H9 (cell line): Measurements from ENCODE around the gene QDPR. TPM values are rescaled to one million over a fixed set of nuclear protein-coding genes. Genes with fewer than 3 reads are reported as not detected.

ENCODE experiments used
- DNase-seq: peaks from one replicate; pipeline ENCODE4 v3.0.0-alpha.2; 2017
- H2AFZ ChIP-seq: one replicate; pipeline ENCODE4 v1.6.1; 2013; ENCODE audit warnings: mild to moderate bottlenecking, low read length, control low read depth, moderate library complexity
- H2AK5ac ChIP-seq: 2 replicates; pipeline ENCODE4 v1.6.1; 2013; ENCODE audit warnings: low read length, control low read depth, mixed read lengths; ENCODE audit not compliant: insufficient read length
- H2BK120ac ChIP-seq: one replicate; pipeline ENCODE4 v1.6.1; 2013; ENCODE audit warnings: low read depth, mild to moderate bottlenecking, low read length, control low read depth, inconsistent platforms; ENCODE audit not compliant: poor library complexity, severe bottlenecking
- H2BK12ac ChIP-seq: 2 replicates; pipeline ENCODE4 v1.6.1; 2013; ENCODE audit warnings: low read length, control low read depth, mixed read lengths, low read depth; ENCODE audit not compliant: insufficient read length
- H2BK15ac ChIP-seq: 2 replicates; pipeline ENCODE4 v1.6.1; 2013; ENCODE audit warnings: low read depth, low read length, control low read depth
- H2BK20ac ChIP-seq: one replicate; pipeline ENCODE4 v1.6.1; 2013; ENCODE audit warnings: low read depth, mild to moderate bottlenecking, low read length, control low read depth, inconsistent platforms; ENCODE audit not compliant: poor library complexity, severe bottlenecking
- H2BK5ac ChIP-seq: 2 replicates; pipeline ENCODE4 v1.6.1; 2013; ENCODE audit warnings: low read length, control low read depth, mixed read lengths; ENCODE audit not compliant: insufficient read length
- H3K14ac ChIP-seq: 2 replicates; pipeline ENCODE4 v1.6.1; 2013; ENCODE audit warnings: low read length, control low read depth; ENCODE audit not compliant: insufficient read depth
- H3K18ac ChIP-seq: 2 replicates; pipeline ENCODE4 v1.6.1; 2013; ENCODE audit warnings: low read depth, mild to moderate bottlenecking, mixed read lengths, low read length, control low read depth; ENCODE audit not compliant: insufficient read length
- H3K23ac ChIP-seq: 2 replicates; pipeline ENCODE4 v1.6.1; 2013; ENCODE audit warnings: low read length, control low read depth, mixed read lengths, low read depth; ENCODE audit not compliant: insufficient read length
- H3K23me2 ChIP-seq: 2 replicates; pipeline ENCODE4 v1.6.1; 2013; ENCODE audit warnings: low read depth, mild to moderate bottlenecking, mixed read lengths, low read length, control low read depth; ENCODE audit not compliant: insufficient read length, poor library complexity, severe bottlenecking
- H3K27ac ChIP-seq: 2 replicates; pipeline ENCODE4 v1.5.1; 2013; ENCODE audit warnings: low read length, control low read depth, mixed read lengths, low read depth; ENCODE audit not compliant: insufficient read length
- H3K27me3 ChIP-seq: 2 replicates; pipeline ENCODE4 v1.6.1; 2013; ENCODE audit warnings: low read length, control low read depth, inconsistent platforms; ENCODE audit not compliant: insufficient read depth
- H3K4ac ChIP-seq: 2 replicates; pipeline ENCODE4 v1.6.1; 2013; ENCODE audit warnings: low read depth, mild to moderate bottlenecking, control low read depth, inconsistent platforms, low read length, moderate library complexity
- H3K4me1 ChIP-seq: 2 replicates; pipeline ENCODE4 v1.6.1; 2013; ENCODE audit warnings: low read length, control low read depth, inconsistent platforms; ENCODE audit not compliant: insufficient read depth
- H3K4me2 ChIP-seq: 2 replicates; pipeline ENCODE4 v1.6.1; 2013; ENCODE audit warnings: low read length, control low read depth, mixed read lengths; ENCODE audit not compliant: insufficient read length, insufficient read depth
- H3K56ac ChIP-seq: 2 replicates; pipeline ENCODE4 v1.6.1; 2013; ENCODE audit warnings: low read depth, mild to moderate bottlenecking, mixed read lengths, low read length, control low read depth; ENCODE audit not compliant: insufficient read length
- H3K79me1 ChIP-seq: 2 replicates; pipeline ENCODE4 v1.6.1; 2013; ENCODE audit warnings: low read depth, mild to moderate bottlenecking, moderate library complexity, low read length, control low read depth, inconsistent platforms; ENCODE audit not compliant: insufficient read depth, poor library complexity, severe bottlenecking
- H3K79me2 ChIP-seq: 2 replicates; pipeline ENCODE4 v1.6.1; 2013; ENCODE audit warnings: low read length, control low read depth, inconsistent platforms; ENCODE audit not compliant: insufficient read depth
- H3K9ac ChIP-seq: 2 replicates; pipeline ENCODE4 v1.6.1; 2013; ENCODE audit warnings: low read length, control low read depth, mixed read lengths; ENCODE audit not compliant: insufficient read length; ENCODE audit errors: extremely low read depth
- H3K9me3 ChIP-seq: one replicate; pipeline ENCODE4 v1.6.1; 2013; ENCODE audit warnings: low read depth, low read length, inconsistent platforms; ENCODE audit not compliant: control insufficient read depth
- H3T11ph ChIP-seq: one replicate; pipeline ENCODE4 v1.6.1; 2013; ENCODE audit warnings: mild to moderate bottlenecking, low read length, control low read depth, inconsistent platforms
- H4K20me1 ChIP-seq: one replicate; pipeline ENCODE4 v1.6.1; 2013; ENCODE audit not compliant: control insufficient read depth, insufficient read length, insufficient read depth
- H4K5ac ChIP-seq: 2 replicates; pipeline ENCODE4 v1.6.1; 2013; ENCODE audit warnings: low read depth, mild to moderate bottlenecking, mixed read lengths, low read length, control low read depth; ENCODE audit not compliant: insufficient read length
- H4K8ac ChIP-seq: replicated peaks from 2 replicates; pipeline ENCODE4 v1.6.1; 2013; ENCODE audit warnings: low read length, control low read depth, mixed read lengths, low read depth; ENCODE audit not compliant: insufficient read length
- H4K91ac ChIP-seq: 2 replicates; pipeline ENCODE4 v1.6.1; 2013; ENCODE audit warnings: low read depth, mild to moderate bottlenecking, moderate library complexity, mixed read lengths, low read length, control low read depth; ENCODE audit not compliant: insufficient read length
- H3K27ac Mint-ChIP-seq, 3 experiments: 2 replicates in 2 of 3; 3 replicates in 1 of 3; pipeline ENCODE4 v1.8.0; 2020 to 2021; ENCODE audit warnings: mixed read lengths in 3 of 3, mild to moderate bottlenecking in 1 of 3, moderate library complexity in 1 of 3
- H3K27me3 Mint-ChIP-seq: 2 replicates; pipeline ENCODE4 v1.8.0; 2021; ENCODE audit warnings: low read depth, mild to moderate bottlenecking, moderate library complexity, mixed read lengths
- H3K36me3 Mint-ChIP-seq, 3 experiments: 2 replicates in 2 of 3; 3 replicates in 1 of 3; pipeline ENCODE4 v1.8.0; 2020 to 2021; ENCODE audit warnings: low read depth in 3 of 3, mixed read lengths in 3 of 3; ENCODE audit not compliant: insufficient read depth in 1 of 3
- H3K4me1 Mint-ChIP-seq, 2 experiments: 2 replicates each; pipeline ENCODE4 v1.8.0; 2020; ENCODE audit warnings: mixed read lengths in 2 of 2
- H3K4me3 Mint-ChIP-seq, 2 experiments: 2 replicates in 1 of 2; 3 replicates in 1 of 2; pipeline ENCODE4 v1.8.0; 2020 to 2021; ENCODE audit warnings: mild to moderate bottlenecking in 2 of 2, mixed read lengths in 2 of 2, moderate library complexity in 1 of 2
- H3K9me3 Mint-ChIP-seq, 2 experiments: 2 replicates in 1 of 2; 3 replicates in 1 of 2; pipeline ENCODE4 v1.8.0; 2020; ENCODE audit warnings: mild to moderate bottlenecking in 2 of 2, mixed read lengths in 2 of 2, moderate library complexity in 1 of 2
- CTCF ChIP-seq: fragments of 200-600 bp; sonication (generic); conservative IDR thresholded peaks from 3 replicates; pipeline ENCODE4 v1.8.0; 2021; ENCODE audit warnings: antibody characterized with exemption, mild to moderate bottlenecking
- WGBS: extraction: QIAGEN DNeasy Blood & Tissue Kit; methylation state at CpG from one replicate; pipeline ENCODE4 v1.1.7; 2013; ENCODE audit warnings: missing lambda C conversion rate, low lambda C conversion rate, mixed read lengths; ENCODE audit not compliant: insufficient read length; ENCODE audit errors: extremely low coverage; 5-methylcytosine and 5-hydroxymethylcytosine counted together
- total RNA-seq: library from RNA; stranded (reverse); gene quantifications from 2 replicates; pipeline ENCODE4 v1.2.1, GENCODE V29; 2021

Gene QDPR
- total RNA-seq, 1 experiment from 2014 or later = 23.5 TPM

- Histone ChIP-seq H3K79me1 (no peaks in the 10 kb centered on the region), H3K9ac (no peak overlapping the region), H4K5ac (no peak overlapping the region), H3K9me3 (no peaks in the 10 kb centered on the region), H4K91ac (no peak overlapping the region), H3K18ac (no peak overlapping the region), H4K8ac (no peak overlapping the region), H2BK12ac (no peak overlapping the region), H3T11ph (no peak overlapping the region), H3K23me2 (no peaks in the 10 kb centered on the region), H3K4me1 (no peaks in the 10 kb centered on the region), H2AK5ac (no peak overlapping the region), H2BK15ac (no peak overlapping the region), H3K4ac (no peak overlapping the region), H2AFZ (no peak overlapping the region), H3K4me2 (no peak overlapping the region), H3K27ac (no peak overlapping the region), H4K20me1 (no peaks in the 10 kb centered on the region), H3K79me2 (no peaks in the 10 kb centered on the region), H3K14ac (no peak overlapping the region), H2BK5ac (no peak overlapping the region), H2BK120ac (no peak overlapping the region), H3K27me3 (no peaks in the 10 kb centered on the region), H3K56ac (no peak overlapping the region), H3K23ac (no peak overlapping the region), H2BK20ac (no peak overlapping the region)
- Mint-ChIP-seq H3K4me1 (0 out of 4 replicates have a peak, but pooled peaks cover 0 to 5% of the 10 kb centered on the region in 2 experiments), H3K27ac (no peak overlapping the region), H3K27me3 (no peaks in the 10 kb centered on the region), H3K9me3 (peaks cover 21 to 23% of the 10 kb centered on the region in 2 experiments), H3K36me3 (peaks cover 5 to 14% (median 12%) of the 10 kb centered on the region in 3 experiments), H3K4me3 (no peak overlapping the region)
- TF ChIP-seq CTCF = no peak
- WGBS = no CpG with 5 or more reads among the region's 1 CpG
- no peak for DNase-seq
These were observed 61.6 kb downstream of the QDPR start for GRCh38 chr4:17450269-17450804.
